Measurements from ENCODE around the gene RIBC2. TPM values are rescaled to one million over a fixed set of nuclear protein-coding genes. Genes with fewer than 3 reads are reported as not detected.

RIBC2 gene
- total RNA-seq, 1 donor from 2014 or later: 0.26 TPM

DNA sequence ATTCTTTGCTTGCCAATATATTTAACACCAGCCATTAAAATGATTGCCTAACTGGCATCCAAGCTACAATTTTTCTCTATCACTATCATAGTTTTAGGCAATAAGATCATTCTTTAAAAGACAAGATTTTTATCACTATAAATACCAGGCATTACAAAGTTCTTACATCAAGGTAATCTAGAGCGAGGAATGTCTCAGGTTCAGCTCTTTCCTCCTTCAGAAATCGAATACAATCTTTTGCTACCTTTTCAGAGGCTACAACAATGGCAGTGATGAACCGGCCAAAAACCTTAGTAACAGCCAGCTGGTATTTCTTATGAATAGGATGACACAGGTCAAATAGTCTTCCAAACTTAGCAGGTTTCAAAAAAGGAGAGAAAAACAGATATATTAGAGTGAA, 23.9 kb upstream of the RIBC2 start:
- H3K36me3 ChIP-seq (ENCODE audit: control insufficient read depth, insufficient read depth, low read length): no peaks in the 10 kb centered on the region
- FAIRE-seq: no peak
- TF ChIP-seq, protein P1, sequence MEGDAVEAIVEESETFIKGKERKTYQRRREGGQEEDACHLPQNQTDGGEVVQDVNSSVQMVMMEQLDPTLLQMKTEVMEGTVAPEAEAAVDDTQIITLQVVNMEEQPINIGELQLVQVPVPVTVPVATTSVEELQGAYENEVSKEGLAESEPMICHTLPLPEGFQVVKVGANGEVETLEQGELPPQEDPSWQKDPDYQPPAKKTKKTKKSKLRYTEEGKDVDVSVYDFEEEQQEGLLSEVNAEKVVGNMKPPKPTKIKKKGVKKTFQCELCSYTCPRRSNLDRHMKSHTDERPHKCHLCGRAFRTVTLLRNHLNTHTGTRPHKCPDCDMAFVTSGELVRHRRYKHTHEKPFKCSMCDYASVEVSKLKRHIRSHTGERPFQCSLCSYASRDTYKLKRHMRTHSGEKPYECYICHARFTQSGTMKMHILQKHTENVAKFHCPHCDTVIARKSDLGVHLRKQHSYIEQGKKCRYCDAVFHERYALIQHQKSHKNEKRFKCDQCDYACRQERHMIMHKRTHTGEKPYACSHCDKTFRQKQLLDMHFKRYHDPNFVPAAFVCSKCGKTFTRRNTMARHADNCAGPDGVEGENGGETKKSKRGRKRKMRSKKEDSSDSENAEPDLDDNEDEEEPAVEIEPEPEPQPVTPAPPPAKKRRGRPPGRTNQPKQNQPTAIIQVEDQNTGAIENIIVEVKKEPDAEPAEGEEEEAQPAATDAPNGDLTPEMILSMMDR (IDR thresholded peaks at IDR 0.05; ENCODE audit: insufficient read depth, low read length, severe bottlenecking): no peak
- no peaks in the 10 kb centered on the region for H3K27me3 ChIP-seq (ENCODE audit: control insufficient read depth, insufficient read depth, low read length)
- no peak overlapping the region for H3K4me3 ChIP-seq (ENCODE audit: low read depth, low read length)
- DNase-seq (ENCODE audit: low read depth): no peak

DNA sequence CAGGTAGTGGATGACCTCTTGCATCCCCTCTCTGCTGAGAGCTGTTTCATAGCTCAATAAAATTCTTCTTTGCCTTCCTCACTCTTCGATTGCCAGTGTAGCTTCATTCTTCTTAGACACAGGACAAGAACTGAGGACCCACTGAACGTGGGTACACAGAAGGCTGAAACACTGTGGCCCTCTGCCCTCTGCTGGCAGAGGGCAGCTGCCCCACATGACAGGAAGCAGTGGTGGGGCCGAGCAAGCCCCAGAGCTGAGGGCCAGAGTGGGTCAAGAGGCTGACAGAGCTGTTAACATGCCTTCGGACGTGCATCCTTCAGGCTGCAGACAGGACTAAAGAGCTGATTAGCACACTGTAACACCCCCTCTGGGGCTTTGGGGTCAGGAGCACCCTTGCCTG, 15.7 kb upstream of the RIBC2 start:
- no peak for DNase-seq (ENCODE audit: low read depth)
- TF ChIP-seq, protein P1 (IDR thresholded peaks at IDR 0.05; ENCODE audit: insufficient read depth, low read length, severe bottlenecking): no peak
- H3K27me3 ChIP-seq (ENCODE audit: control insufficient read depth, insufficient read depth, low read length): no peaks in the 10 kb centered on the region
- FAIRE-seq: no peak
- H3K4me3 ChIP-seq (ENCODE audit: low read depth, low read length): no peak overlapping the region
- no peaks in the 10 kb centered on the region for H3K36me3 ChIP-seq (ENCODE audit: control insufficient read depth, insufficient read depth, low read length)

DNA sequence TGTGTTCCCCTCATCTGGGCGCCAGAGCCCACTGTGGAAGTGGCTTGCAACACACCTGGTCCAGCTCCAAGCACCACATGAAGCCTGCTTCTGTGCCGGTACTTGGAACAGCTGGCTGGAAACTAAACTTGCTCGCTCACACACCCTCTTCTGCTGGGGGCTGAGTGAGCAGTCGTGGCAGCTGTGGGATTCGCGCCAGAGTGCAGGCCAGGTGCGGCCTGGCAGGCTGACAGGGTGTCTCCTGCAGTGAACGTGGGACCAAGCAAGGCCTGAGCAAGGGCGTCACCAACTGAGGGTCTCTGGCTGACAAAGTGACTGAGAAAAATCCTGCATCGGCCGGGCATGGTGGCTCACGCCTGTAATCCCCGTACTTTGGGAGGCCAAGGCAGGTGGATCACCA, 15.3 kb upstream of the RIBC2 start:
- Histone ChIP-seq H3K4me3 (ENCODE audit: low read depth, low read length) (no peak overlapping the region), H3K36me3 (ENCODE audit: control insufficient read depth, insufficient read depth, low read length) (no peaks in the 10 kb centered on the region), H3K27me3 (ENCODE audit: control insufficient read depth, insufficient read depth, low read length) (no peaks in the 10 kb centered on the region)
- no peak for FAIRE-seq
- TF ChIP-seq, protein P1 (IDR thresholded peaks at IDR 0.05; ENCODE audit: insufficient read depth, low read length, severe bottlenecking): no peak
- DNase-seq (ENCODE audit: low read depth): no peak

DNA sequence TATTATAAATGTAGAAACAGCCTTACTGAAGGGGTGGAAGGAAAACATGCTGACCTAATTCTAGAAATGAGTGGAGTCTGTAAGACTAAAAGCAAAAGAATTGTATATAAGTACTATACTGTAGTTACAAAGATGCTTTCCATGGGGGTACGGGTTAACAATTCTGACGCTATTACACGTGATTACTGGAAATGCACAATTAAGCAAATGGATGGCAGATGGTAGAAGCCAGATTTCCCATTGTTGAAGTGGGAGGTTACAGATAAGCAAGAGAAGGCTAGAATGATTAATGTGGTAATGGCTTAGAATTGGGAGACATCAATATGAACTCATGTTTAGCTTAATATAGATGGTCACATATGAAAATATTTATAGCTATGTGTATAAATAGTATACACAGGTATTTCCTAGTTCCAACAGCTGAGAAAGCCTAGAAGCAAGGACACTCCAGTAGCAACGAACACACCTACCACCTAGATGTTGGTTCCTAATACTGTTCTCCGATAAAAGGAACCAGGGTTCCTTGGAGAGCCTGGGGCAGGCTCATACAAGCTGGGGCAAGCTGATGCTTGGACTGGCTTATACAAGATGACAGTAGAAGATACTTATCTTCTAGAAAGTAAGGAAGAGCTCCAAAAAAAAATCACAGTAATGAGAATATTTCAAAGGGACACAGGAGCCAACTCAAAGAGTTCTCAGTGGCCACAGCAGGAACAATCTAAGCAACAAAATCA, 13.6 kb upstream of the RIBC2 start:
- peak; percentile 72 for DNase-seq (ENCODE audit: low read depth)
- FAIRE-seq: no peak

DNA sequence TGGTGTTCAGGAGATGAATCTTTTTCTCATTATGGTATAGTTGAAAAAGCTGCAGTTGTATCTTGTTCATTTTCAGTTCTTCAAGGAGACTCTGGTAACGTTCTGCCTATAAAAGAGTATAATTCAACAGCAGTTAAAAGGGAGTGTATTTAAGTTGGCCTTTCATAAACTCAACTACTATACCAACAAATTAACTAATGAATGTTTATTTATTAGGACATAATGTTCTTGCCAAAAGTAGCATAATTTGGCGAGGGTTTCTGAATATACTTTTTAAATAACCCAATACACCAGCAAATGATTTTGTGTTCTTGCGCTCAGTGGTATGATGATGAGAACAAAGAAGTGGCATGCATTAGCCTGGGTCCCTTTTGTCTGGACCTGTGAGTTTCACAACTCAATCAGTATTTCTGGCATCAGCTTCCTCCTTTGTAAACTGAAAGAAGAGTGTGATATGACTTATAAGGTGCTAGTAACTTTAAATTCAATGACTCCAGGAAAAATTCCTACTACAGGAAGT, 11.0 kb upstream of the RIBC2 start:
- Histone ChIP-seq H3K4me3 (ENCODE audit: low read depth, low read length) (no peak overlapping the region), H3K27me3 (ENCODE audit: control insufficient read depth, insufficient read depth, low read length) (no peaks in the 10 kb centered on the region), H3K36me3 (ENCODE audit: control insufficient read depth, insufficient read depth, low read length) (no peaks in the 10 kb centered on the region)
- FAIRE-seq (no peak), DNase-seq (ENCODE audit: low read depth) (peak; percentile 38)
- TF ChIP-seq, protein P1 (IDR thresholded peaks at IDR 0.05; ENCODE audit: insufficient read depth, low read length, severe bottlenecking): no peak

More for the DNA sequence above, 13.6 kb upstream of the RIBC2 start:
- TF ChIP-seq, protein P1 (IDR thresholded peaks at IDR 0.05; ENCODE audit: insufficient read depth, low read length, severe bottlenecking): no peak
- Histone ChIP-seq H3K27me3 (ENCODE audit: control insufficient read depth, insufficient read depth, low read length) (no peaks in the 10 kb centered on the region), H3K36me3 (ENCODE audit: control insufficient read depth, insufficient read depth, low read length) (no peaks in the 10 kb centered on the region), H3K4me3 (ENCODE audit: low read depth, low read length) (no peak overlapping the region)

Measured in bronchial epithelial cell (primary cell).